BLaER1 (cell line): ENCODE data around the gene RPS6KA2.
A peak's percentile ranks its signal among the peaks of the same experiment; 100 is the strongest.

ENCODE experiments used
- H3K27ac ChIP-seq: shearing (Covaris generic); formaldehyde crosslinking; 2 replicates; pipeline ENCODE4 v1.8.1; 2022
- H3K27me3 ChIP-seq: shearing (Covaris generic); formaldehyde crosslinking; 2 replicates; pipeline ENCODE4 v1.8.1; 2022
- H3K36me3 ChIP-seq: shearing (Covaris generic); formaldehyde crosslinking; 2 replicates; pipeline ENCODE4 v1.8.1; 2022
- H3K4me1 ChIP-seq: shearing (Covaris generic); formaldehyde crosslinking; 2 replicates; pipeline ENCODE4 v1.8.1; 2022
- H3K4me2 ChIP-seq: shearing (Covaris generic); formaldehyde crosslinking; 2 replicates; pipeline ENCODE4 v1.8.1; 2022
- H3K4me3 ChIP-seq: shearing (Covaris generic); formaldehyde crosslinking; 2 replicates; pipeline ENCODE4 v1.8.1; 2022
- H3K9ac ChIP-seq: shearing (Covaris generic); formaldehyde crosslinking; 2 replicates; pipeline ENCODE4 v1.8.1; 2022
- H3K9me3 ChIP-seq: shearing (Covaris generic); formaldehyde crosslinking; 2 replicates; pipeline ENCODE4 v1.8.1; 2022
- H4K20me1 ChIP-seq: shearing (Covaris generic); formaldehyde crosslinking; 2 replicates; pipeline ENCODE4 v1.8.1; 2022
- Cebpa-rat ChIP-seq: shearing (Covaris generic); IDR thresholded peaks from 2 replicates; pipeline ENCODE4 v1.8.1; 2022

The RPS6KA2 gene

DNA sequence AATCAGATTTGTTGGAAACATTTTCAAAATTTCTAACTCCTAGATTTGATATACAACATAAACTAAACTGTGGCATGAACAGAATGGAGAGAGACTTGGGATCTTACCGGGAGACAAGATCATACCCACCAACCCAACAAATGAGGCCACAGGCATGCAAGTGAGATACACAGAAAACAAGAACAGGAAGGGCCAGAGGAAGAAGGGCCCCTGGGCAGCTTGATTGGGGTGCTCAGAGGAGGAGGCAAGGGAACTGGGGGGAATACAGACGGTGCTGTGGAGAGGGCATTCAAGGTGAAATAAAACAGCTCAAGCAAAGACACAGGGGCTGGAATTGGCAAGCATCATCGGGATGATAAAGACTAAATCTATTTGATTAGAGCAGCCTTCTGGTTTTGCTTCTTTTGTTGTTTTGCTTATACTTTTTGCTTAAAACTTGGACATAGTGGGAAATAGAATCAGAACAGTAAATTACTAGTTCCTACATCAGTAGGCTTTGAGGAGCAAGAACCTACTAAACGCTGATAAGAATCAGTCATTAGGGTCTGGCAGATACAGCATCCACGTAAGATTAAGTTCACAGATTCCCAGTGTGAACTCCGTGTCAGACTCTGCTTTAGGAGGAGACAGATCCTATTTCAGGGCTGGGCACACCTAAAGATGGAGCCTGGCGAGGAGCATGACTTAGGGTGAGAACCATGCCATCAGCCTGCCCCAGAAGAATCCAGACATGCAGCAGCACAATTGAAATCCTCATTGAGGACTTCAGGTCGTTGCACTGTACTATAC lies 37.1 kb downstream of the RPS6KA2 start:
- no peak overlapping the region for H3K9ac ChIP-seq
- no peak overlapping the region for H3K4me3 ChIP-seq

DNA sequence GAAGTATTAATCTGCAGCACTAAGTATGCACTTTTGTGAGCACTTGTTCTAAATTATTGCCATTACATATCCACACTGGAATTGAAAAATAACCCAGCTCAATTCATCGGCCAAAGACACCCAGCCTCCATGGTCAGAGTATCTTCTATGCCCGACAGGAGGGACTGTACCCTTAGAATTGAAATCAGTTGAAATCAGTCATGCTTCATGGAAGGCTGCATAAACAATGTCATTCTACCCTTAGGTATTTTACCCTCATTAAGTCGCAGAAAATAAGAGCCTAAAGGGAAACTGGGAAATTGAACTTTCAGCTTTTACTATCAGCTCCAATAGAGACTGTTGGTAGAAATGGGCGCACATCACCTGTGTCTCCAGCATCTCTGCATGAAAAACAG lies 37.7 kb downstream of the RPS6KA2 start:
- no peaks in the 10 kb centered on the region for H3K9me3 ChIP-seq
- H3K27me3 ChIP-seq: no peaks in the 10 kb centered on the region
- peaks cover 43% of the 10 kb centered on the region for H3K4me1 ChIP-seq
- TF ChIP-seq Cebpa-rat: no peak
- peaks cover 8% of the 10 kb centered on the region; the same call in 1 of the 2 replicates for H4K20me1 ChIP-seq
- no peak overlapping the region for H3K27ac ChIP-seq
- peak overlapping the region; percentile 86 for H3K4me2 ChIP-seq
- no peak overlapping the region for H3K9ac ChIP-seq
- H3K4me3 ChIP-seq: peak overlapping the region; percentile 26; the same call in 1 of the 2 replicates
- no peaks in the 10 kb centered on the region for H3K36me3 ChIP-seq

More for the DNA sequence above, 37.1 kb downstream of the RPS6KA2 start:
- Histone ChIP-seq H3K27ac (no peak overlapping the region), H4K20me1 (peaks cover 8% of the 10 kb centered on the region; the same call in 1 of the 2 replicates), H3K4me1 (peaks cover 43% of the 10 kb centered on the region), H3K36me3 (no peaks in the 10 kb centered on the region), H3K27me3 (no peaks in the 10 kb centered on the region), H3K4me2 (peak overlapping the region; percentile 86), H3K9me3 (no peaks in the 10 kb centered on the region)
- no peak for TF ChIP-seq Cebpa-rat

DNA sequence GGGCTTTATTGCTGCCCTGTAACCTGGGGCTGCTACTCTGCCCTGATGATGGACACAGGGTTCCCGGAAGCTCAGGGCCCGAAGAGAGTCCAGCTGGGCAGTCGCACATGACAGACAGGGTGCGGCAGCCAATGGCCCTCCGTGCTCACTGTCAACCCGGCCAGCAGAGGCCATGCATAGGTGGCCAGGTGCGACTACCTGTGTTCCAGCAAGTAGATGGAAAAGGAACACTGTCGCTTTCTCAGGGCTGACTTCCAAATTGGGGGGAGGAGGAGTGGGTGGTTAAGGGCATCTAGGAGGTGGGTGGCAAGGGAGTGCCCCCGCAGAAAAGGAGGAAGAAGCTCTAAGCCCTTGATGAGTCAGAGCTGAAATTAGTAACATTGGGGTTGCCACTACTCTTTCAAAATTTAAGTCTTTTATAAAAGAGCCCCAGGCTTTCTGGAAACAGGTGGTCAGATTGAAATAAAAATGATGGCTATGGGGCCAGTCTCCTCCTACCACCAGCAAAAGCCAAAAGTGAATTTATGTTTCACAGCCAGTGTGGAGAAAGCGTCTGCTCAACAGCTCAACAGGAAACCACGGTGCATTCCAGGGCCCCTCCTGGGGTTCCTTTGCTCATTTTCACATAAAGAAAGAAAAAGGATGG lies 38.2 kb downstream of the RPS6KA2 start:
- H3K27ac ChIP-seq: no peak overlapping the region
- no peak overlapping the region for H3K9ac ChIP-seq
- no peak for TF ChIP-seq Cebpa-rat
- no peaks in the 10 kb centered on the region for H3K36me3 ChIP-seq
- H3K9me3 ChIP-seq: no peaks in the 10 kb centered on the region
- H3K4me3 ChIP-seq: peak overlapping the region; percentile 26; the same call in 1 of the 2 replicates
- H3K4me2 ChIP-seq: peak overlapping the region; percentile 86
- H3K27me3 ChIP-seq: no peaks in the 10 kb centered on the region
- H3K4me1 ChIP-seq: peaks cover 43% of the 10 kb centered on the region
- H4K20me1 ChIP-seq: peaks cover 8% of the 10 kb centered on the region; the same call in 1 of the 2 replicates

- Histone ChIP-seq H3K9ac (peak overlapping the region; percentile 2; the same call in 1 of the 2 replicates), H3K36me3 (no peaks in the 10 kb centered on the region), H3K27me3 (no peaks in the 10 kb centered on the region), H4K20me1 (peaks cover 8% of the 10 kb centered on the region; the same call in 1 of the 2 replicates), H3K4me3 (no peak overlapping the region; the same call in 1 of the 2 replicates), H3K9me3 (no peaks in the 10 kb centered on the region), H3K4me1 (peaks cover 47% of the 10 kb centered on the region), H3K4me2 (peak overlapping the region; percentile 86), H3K27ac (peak overlapping the region; percentile 39; the same call in 1 of the 2 replicates)
- TF ChIP-seq Cebpa-rat: no peak
These were observed 39.2 kb downstream of the RPS6KA2 start for GRCh38 chr6:166587631-166588413.

GRCh38 chr6:166586424-166587156 lies 40.5 kb downstream of the RPS6KA2 start, which contains the start of gene RAMACL:
Gene RAMACL, minus strand, starts transcription at chr6:166586678. Its CDS starts 201 bp downstream, at chr6:166586477.
- Histone ChIP-seq H3K27ac (peak within 1 kb of the TSS; percentile 39; the same call in 1 of the 2 replicates), H3K4me1 (peaks cover 47% of the 10 kb centered on the region), H3K36me3 (no peaks in the 10 kb centered on the region), H3K9ac (no peak within 1 kb of the TSS), H3K4me2 (peak within 1 kb of the TSS; percentile 86), H4K20me1 (peaks cover 8% of the 10 kb centered on the region; the same call in 1 of the 2 replicates), H3K9me3 (no peaks in the 10 kb centered on the region), H3K4me3 (no peak within 1 kb of the TSS), H3K27me3 (no peaks in the 10 kb centered on the region)
- no peak for TF ChIP-seq Cebpa-rat

DNA sequence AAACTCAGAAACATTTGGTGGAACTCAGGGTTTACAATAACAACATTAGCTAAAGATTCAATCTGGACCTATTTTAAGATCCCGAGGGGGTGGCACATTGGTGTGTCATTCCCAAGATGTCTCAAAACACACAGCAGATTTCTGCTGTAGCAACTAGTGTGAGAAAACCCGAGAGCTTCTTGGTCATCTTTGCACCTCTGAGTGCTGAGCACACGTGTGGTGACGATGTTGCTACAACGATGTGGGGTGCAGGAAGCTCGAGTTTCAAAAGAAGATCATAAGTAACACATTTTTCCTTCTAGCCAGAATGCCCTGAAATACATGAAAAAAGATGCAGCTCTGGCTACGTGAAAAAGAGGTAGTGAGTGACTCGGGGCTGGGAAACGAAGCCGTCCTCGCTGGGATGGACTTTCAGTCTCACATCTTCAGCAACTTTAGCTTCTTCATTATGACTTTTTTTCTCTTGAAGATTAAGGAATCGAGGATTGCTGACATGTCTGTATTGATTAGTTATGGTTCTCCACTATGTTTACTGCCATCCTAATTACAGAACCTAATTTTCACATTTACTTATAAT lies 42.1 kb downstream of the RPS6KA2 start:
- Histone ChIP-seq H3K4me2 (no peak overlapping the region), H3K27ac (no peak overlapping the region), H3K9ac (no peak overlapping the region), H3K9me3 (no peaks in the 10 kb centered on the region), H4K20me1 (peaks cover 8% of the 10 kb centered on the region; the same call in 1 of the 2 replicates), H3K27me3 (no peaks in the 10 kb centered on the region), H3K4me1 (peaks cover 38% of the 10 kb centered on the region), H3K36me3 (no peaks in the 10 kb centered on the region), H3K4me3 (no peak overlapping the region)
- TF ChIP-seq Cebpa-rat: no peak

- Histone ChIP-seq H3K27ac (no peak overlapping the region), H3K4me1 (peaks cover 31% of the 10 kb centered on the region), H3K36me3 (no peaks in the 10 kb centered on the region), H3K27me3 (no peaks in the 10 kb centered on the region), H3K9ac (no peak overlapping the region), H3K4me2 (no peak overlapping the region), H3K4me3 (no peak overlapping the region), H4K20me1 (peaks cover 8% of the 10 kb centered on the region; the same call in 1 of the 2 replicates), H3K9me3 (no peaks in the 10 kb centered on the region)
- no peak for TF ChIP-seq Cebpa-rat
These were observed 42.9 kb downstream of the RPS6KA2 start for GRCh38 chr6:166584155-166584554.

GRCh38 chr6:166583230-166583965 lies 43.7 kb downstream of the RPS6KA2 start:
- Histone ChIP-seq H3K36me3 (no peaks in the 10 kb centered on the region), H3K4me3 (no peak overlapping the region)
- no peak for TF ChIP-seq Cebpa-rat

More at GRCh38 chr6:166583230-166583965, 43.7 kb downstream of the RPS6KA2 start:
- H3K9ac ChIP-seq: no peak overlapping the region
- H3K4me1 ChIP-seq: peaks cover 23% of the 10 kb centered on the region
- H4K20me1 ChIP-seq: peaks cover 3% of the 10 kb centered on the region; the same call in 1 of the 2 replicates
- 0 out of 2 replicates have a peak overlapping the region, but pooled peaks have one; percentile 6 for H3K4me2 ChIP-seq
- no peak overlapping the region for H3K27ac ChIP-seq
- H3K27me3 ChIP-seq: no peaks in the 10 kb centered on the region
- no peaks in the 10 kb centered on the region for H3K9me3 ChIP-seq
